ENCODE results near the gene DPEP2NB.
"Not testable (repeated sequence)": the region's sequence is repeated elsewhere in the genome, so short reads cannot be mapped to it uniquely, and the experiment has no call there.

Gene DPEP2NB

DNA sequence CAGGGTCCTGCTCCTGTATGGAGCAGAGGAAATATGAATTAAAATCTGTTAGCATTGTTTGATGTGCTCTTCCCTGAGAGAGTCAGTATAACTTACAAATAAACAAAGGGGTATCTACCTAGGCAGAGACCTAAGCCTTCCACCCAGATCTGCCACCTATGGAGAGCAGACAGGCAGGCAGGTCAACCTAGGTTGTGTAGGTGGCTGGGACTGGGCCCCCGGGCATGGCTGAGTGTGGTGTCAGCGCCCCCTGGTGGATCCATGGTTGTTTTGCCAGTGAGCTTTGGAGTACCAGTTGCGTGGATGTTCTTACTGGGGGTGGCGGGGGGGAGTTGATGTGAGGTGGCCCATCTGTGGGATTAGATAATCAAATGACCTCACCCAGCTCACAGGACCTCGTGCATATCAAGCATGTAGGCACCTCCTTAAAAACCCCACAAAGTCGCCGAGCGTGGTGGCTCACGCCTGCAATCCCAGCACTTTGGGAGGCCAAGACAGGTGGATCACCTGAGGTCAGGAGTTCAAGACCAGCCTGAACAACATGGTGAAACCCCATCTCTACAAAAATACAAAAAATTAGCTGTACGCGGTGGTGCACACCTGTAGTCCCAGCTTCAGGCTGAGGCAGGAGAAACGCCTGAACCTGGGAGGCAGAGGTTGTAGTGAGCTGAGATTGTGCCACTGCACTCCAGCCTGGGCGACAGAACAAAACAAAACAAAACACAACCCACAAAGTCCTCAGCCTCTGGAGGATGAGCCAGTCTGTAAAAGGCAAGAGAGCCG, 25.0 kb upstream of the DPEP2NB start:
- Histone ChIP-seq H3K4me1 (ENCODE audit: control insufficient read depth, insufficient read depth, low read length, unreplicated experiment) (no peaks in the 10 kb centered on the region), H3K27me3 (ENCODE audit: insufficient read depth, low read length) (no peaks in the 10 kb centered on the region), H3K36me3 (ENCODE audit: insufficient read depth, low read length) (0 out of 2 replicates have a peak, but pooled peaks cover 3% of the 10 kb centered on the region), H3K4me3 (ENCODE audit: low read depth, low read length) (no peak overlapping the region), H3K79me2 (ENCODE audit: control insufficient read depth, insufficient read depth, low read length, unreplicated experiment) (no peaks in the 10 kb centered on the region), H2AFZ (ENCODE audit: low read length, unreplicated experiment) (no peak overlapping the region), H3K27ac (ENCODE audit: low read depth, low read length) (no peak overlapping the region)

DNA sequence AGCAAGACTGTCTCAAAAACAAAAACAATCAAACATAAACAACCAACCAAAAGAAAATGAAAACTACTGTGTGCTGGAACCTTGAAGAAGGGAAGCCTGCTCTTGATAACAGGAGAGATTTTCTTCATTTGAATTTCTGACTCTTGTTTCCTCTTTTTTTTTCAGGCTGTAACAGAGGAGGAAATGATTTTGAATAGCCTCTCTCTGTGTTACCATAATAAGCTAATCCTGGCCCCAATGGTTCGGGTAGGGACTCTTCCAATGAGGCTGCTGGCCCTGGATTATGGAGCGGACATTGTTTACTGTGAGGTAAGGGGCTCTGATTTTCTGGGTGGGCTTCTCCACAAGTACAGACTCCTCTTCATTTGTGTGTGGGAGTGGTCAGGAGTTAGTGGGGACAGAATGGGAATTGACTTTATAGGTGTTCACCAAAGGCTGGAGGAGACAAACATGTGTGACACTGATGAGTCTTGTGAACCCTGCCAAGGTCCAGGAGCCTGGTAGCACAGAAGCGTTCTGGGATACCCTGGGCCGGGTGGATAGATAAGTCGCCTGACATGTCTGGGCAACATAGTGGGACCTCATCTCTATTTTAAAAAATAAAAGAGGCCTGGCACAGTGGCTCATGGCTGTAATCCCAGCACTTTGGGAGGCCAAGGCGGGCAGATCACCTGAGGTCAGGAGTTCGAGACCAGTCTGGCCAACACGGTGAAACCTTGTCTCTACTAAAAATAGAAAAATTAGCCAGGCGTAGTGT, 22.3 kb upstream of the DPEP2NB start:
- Histone ChIP-seq H3K27ac (ENCODE audit: low read depth, low read length) (no peak overlapping the region), H3K36me3 (ENCODE audit: insufficient read depth, low read length) (0 out of 2 replicates have a peak, but pooled peaks cover 3% of the 10 kb centered on the region), H3K4me3 (ENCODE audit: low read depth, low read length) (no peak overlapping the region), H3K27me3 (ENCODE audit: insufficient read depth, low read length) (no peaks in the 10 kb centered on the region), H3K4me1 (ENCODE audit: control insufficient read depth, insufficient read depth, low read length, unreplicated experiment) (no peaks in the 10 kb centered on the region), H2AFZ (ENCODE audit: low read length, unreplicated experiment) (no peak overlapping the region), H3K79me2 (ENCODE audit: control insufficient read depth, insufficient read depth, low read length, unreplicated experiment) (no peaks in the 10 kb centered on the region)

DNA sequence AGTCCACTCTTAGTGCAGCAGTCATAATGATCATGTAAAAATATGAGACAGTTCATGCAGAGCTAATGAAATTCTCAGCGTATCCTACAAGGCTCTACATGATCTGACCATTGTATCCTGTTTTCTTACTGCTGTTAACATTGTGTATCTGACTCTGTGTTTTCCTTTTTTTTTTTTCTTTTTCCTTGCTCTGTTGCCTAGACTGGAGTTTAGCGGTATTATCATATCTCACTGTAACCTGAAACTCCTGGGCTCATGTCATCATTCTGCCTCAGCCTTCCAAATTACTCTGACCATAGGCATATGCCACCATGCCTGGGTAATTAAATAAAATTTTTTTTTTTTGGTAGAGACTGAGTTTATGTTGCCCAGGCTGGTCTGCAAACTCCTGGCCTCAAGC, 19.5 kb upstream of the DPEP2NB start:
- H3K27ac ChIP-seq (ENCODE audit: low read depth, low read length), result no peak overlapping the region
- no peaks in the 10 kb centered on the region for H3K27me3 ChIP-seq (ENCODE audit: insufficient read depth, low read length)
- H3K4me1 ChIP-seq (ENCODE audit: control insufficient read depth, insufficient read depth, low read length, unreplicated experiment), result peaks cover 22% of the 10 kb centered on the region
- H2AFZ ChIP-seq (ENCODE audit: low read length, unreplicated experiment), result no peak overlapping the region
- no peaks in the 10 kb centered on the region for H3K79me2 ChIP-seq (ENCODE audit: control insufficient read depth, insufficient read depth, low read length, unreplicated experiment)
- 0 out of 2 replicates have a peak, but pooled peaks cover 3% of the 10 kb centered on the region for H3K36me3 ChIP-seq (ENCODE audit: insufficient read depth, low read length)
- no peak overlapping the region for H3K4me3 ChIP-seq (ENCODE audit: low read depth, low read length)

DNA sequence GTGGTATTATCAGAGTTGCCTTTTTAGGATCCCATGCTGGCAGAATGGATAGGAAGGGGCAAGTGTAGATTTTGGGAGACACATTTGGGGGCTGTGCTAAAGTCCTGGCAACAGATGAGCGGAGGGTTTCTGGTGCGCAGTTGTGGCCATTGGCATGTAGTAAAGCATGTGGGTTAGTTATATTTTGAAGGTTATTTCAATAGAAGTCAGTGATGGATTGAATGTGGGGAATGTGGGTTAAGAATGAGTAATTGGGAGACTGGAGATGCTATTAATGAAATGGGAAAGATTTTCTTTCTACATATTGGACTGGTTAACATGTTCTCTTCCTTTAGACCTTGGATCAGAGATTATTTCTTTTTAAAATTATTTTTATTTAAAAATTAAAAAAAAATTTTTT, 17.4 kb upstream of the DPEP2NB start:
- no peak overlapping the region for H3K4me3 ChIP-seq (ENCODE audit: low read depth, low read length)
- peaks cover 28% of the 10 kb centered on the region for H3K4me1 ChIP-seq (ENCODE audit: control insufficient read depth, insufficient read depth, low read length, unreplicated experiment)
- no peak overlapping the region for H2AFZ ChIP-seq (ENCODE audit: low read length, unreplicated experiment)
- H3K27me3 ChIP-seq (ENCODE audit: insufficient read depth, low read length), result no peaks in the 10 kb centered on the region
- 0 out of 2 replicates have a peak, but pooled peaks cover 3% of the 10 kb centered on the region for H3K36me3 ChIP-seq (ENCODE audit: insufficient read depth, low read length)
- no peak overlapping the region for H3K27ac ChIP-seq (ENCODE audit: low read depth, low read length)
- no peaks in the 10 kb centered on the region for H3K79me2 ChIP-seq (ENCODE audit: control insufficient read depth, insufficient read depth, low read length, unreplicated experiment)

DNA sequence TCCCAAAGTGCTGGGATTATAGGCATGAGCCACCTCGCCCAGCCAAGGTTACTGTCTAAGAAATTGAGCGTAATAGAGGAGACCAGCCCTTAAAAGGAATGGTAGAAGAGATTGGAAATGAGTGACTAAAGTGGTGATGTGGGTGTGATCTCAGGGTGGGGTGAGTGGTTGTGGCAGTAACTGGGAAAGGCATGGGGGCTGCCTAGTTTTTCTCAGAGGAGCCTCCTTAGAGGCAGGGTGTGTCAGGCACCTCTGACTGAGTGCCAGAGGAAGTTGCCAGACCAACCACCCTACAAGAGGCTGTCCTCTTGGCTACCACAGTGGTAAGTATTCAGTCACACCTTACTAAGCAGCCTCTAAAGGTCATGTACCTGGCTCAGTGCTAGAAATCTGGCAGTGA, 16.2 kb upstream of the DPEP2NB start:
- 0 out of 2 replicates have a peak, but pooled peaks cover 3% of the 10 kb centered on the region for H3K36me3 ChIP-seq (ENCODE audit: insufficient read depth, low read length)

DNA sequence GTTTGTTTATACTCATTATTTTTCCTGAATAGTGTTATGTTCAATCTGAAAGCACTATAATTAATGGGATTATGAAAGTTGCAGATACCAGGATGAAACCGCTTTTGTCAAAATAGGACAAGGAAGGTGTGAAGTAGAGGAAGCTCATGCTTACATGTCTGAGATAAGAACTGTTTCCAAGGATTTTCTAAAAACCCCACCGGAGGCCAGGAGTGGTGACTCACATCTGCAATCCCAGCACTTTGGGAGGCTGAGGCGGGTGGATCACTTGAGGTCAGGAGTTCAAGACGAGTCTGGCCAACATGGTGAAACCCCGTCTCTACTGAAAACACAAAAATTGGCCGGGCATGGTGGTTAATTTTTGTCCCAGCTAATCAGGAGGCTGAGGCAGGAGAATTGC, 14.4 kb upstream of the DPEP2NB start:
- H3K36me3 ChIP-seq (ENCODE audit: insufficient read depth, low read length); H3K27me3 ChIP-seq (ENCODE audit: insufficient read depth, low read length); H3K79me2 ChIP-seq (ENCODE audit: control insufficient read depth, insufficient read depth, low read length, unreplicated experiment); H3K4me3 ChIP-seq (ENCODE audit: low read depth, low read length); H2AFZ ChIP-seq (ENCODE audit: low read length, unreplicated experiment): not testable (repeated sequence)
- Histone ChIP-seq H3K4me1 (ENCODE audit: control insufficient read depth, insufficient read depth, low read length, unreplicated experiment) (peaks cover 28% of the 10 kb centered on the region), H3K27ac (ENCODE audit: low read depth, low read length) (peak overlapping the region; percentile 63)

More for the DNA sequence above, 16.2 kb upstream of the DPEP2NB start:
- H3K79me2 ChIP-seq (ENCODE audit: control insufficient read depth, insufficient read depth, low read length, unreplicated experiment), result no peaks in the 10 kb centered on the region
- no peaks in the 10 kb centered on the region for H3K27me3 ChIP-seq (ENCODE audit: insufficient read depth, low read length)
- H2AFZ ChIP-seq (ENCODE audit: low read length, unreplicated experiment), result no peak overlapping the region
- H3K4me3 ChIP-seq (ENCODE audit: low read depth, low read length), result no peak overlapping the region
- H3K4me1 ChIP-seq (ENCODE audit: control insufficient read depth, insufficient read depth, low read length, unreplicated experiment), result peaks cover 28% of the 10 kb centered on the region
- H3K27ac ChIP-seq (ENCODE audit: low read depth, low read length), result peak overlapping the region; percentile 63

DNA sequence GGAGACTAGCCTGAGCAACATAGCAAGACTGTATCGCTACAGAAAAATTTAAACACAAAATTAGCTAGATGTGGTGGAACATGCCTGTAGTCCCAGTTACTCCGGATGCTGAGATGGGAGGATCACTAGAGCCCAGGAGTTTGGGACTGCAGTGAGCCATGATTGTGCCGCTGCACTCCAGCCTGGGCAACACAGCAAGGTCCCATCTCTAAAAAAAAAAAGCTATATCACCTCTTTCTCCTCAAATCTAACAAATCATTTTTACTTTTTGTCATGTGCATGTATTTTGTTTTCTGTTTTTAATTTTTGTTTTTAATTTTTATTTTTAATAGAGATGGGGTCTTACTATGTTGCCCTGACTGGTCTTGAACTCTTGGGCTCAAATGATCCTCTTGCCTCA, 13.3 kb upstream of the DPEP2NB start:
- H2AFZ ChIP-seq (ENCODE audit: low read length, unreplicated experiment), result no peak overlapping the region
- no peaks in the 10 kb centered on the region for H3K27me3 ChIP-seq (ENCODE audit: insufficient read depth, low read length)
- peaks cover 33% of the 10 kb centered on the region for H3K4me1 ChIP-seq (ENCODE audit: control insufficient read depth, insufficient read depth, low read length, unreplicated experiment)
- H3K36me3 ChIP-seq (ENCODE audit: insufficient read depth, low read length), result 0 out of 2 replicates have a peak, but pooled peaks cover 3% of the 10 kb centered on the region
- H3K79me2 ChIP-seq (ENCODE audit: control insufficient read depth, insufficient read depth, low read length, unreplicated experiment), result peaks cover 6% of the 10 kb centered on the region
- H3K27ac ChIP-seq (ENCODE audit: low read depth, low read length), result no peak overlapping the region
- H3K4me3 ChIP-seq (ENCODE audit: low read depth, low read length), result no peak overlapping the region

DNA sequence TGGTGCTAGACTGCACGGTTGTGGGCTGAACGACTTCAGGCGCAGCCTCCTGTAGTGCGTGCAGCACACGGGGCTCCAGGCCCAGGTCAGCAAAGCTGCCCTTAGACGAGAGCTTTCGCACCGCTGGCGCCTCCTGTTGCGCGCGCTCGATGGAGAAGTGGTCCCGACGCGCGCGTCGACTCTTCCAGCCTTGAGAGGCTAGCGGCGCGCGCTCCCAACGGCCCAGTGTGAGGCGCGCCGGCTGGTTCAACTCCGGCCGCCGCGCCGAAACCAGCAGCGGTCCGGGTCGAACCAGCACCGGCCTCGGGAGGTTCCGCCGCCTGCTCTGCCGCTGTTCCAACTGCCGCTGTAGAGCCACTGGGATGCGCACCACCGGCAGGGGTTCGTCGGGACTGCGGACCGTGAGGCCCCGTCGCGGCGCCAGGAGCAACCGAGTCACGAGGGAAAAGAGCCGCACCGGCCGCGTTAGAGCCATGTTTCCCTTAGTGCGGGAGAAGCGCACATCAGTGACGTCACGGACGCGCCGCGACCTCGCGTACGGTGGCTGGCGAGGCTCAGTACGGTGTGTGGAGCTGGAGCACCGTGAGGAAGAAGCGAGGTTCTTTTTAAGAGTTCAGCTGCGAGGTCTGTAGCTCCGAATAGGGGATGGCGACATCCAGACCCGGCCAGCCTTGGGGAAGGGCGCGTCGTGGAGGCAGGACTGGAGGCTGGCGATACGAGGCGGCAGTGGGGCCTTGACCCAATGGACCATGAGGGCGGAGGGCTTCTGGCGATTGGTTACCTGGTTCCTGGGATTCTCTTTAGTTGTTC, 7.2 kb upstream of the DPEP2NB start, which contains the start of the genes DDX28 and DUS2:
Gene DDX28 (minus strand): TSS at position 505 of the 810 bp plus-strand sequence. CDS start 30 bp downstream, at position 475.
Gene DUS2 (plus strand): TSS at position 557 of the 810 bp plus-strand sequence. CDS start 14,740 bp downstream, outside the sequence.
- peak within 1 kb of the TSS; percentile 75 for H3K27ac ChIP-seq (ENCODE audit: low read depth, low read length)
- H3K27me3 ChIP-seq (ENCODE audit: insufficient read depth, low read length), result no peaks in the 10 kb centered on the region
- peaks cover 5% of the 10 kb centered on the region; the same call in 1 of the 2 replicates for H3K36me3 ChIP-seq (ENCODE audit: insufficient read depth, low read length)
- H3K4me1 ChIP-seq (ENCODE audit: control insufficient read depth, insufficient read depth, low read length, unreplicated experiment), result peaks cover 18% of the 10 kb centered on the region
- H3K4me3 ChIP-seq (ENCODE audit: low read depth, low read length), result peak within 1 kb of the TSS; percentile 88
- H3K79me2 ChIP-seq (ENCODE audit: control insufficient read depth, insufficient read depth, low read length, unreplicated experiment), result peaks cover 36% of the 10 kb centered on the region
- H2AFZ ChIP-seq (ENCODE audit: low read length, unreplicated experiment), result peak within 1 kb of the TSS; percentile 65

DNA sequence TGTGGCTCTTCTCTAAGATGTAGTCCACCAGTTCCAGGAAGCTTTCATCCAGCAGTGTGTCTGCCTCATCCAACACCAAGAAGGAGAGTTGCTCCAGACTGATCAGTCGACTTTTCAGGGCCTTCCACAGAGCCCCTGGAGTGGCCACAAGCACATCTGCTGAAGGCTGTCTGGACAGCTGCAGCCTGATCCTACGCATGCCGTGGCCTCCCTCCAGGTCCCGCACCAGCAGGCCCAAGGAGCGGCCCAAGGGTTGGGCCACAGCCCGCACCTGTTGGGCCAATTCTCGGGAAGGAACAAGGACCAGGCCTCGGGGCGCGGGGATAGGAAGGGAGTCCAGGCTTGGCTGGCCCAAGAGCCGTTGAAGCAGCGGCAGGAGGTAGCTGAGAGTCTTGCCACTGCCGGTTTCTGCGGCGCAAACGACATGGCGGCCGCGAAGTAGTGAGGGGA, 6.6 kb upstream of the DPEP2NB start:
- Histone ChIP-seq H3K27me3 (ENCODE audit: insufficient read depth, low read length) (no peaks in the 10 kb centered on the region), H3K79me2 (ENCODE audit: control insufficient read depth, insufficient read depth, low read length, unreplicated experiment) (peaks cover 36% of the 10 kb centered on the region), H3K4me1 (ENCODE audit: control insufficient read depth, insufficient read depth, low read length, unreplicated experiment) (peaks cover 18% of the 10 kb centered on the region), H3K27ac (ENCODE audit: low read depth, low read length) (peak overlapping the region; percentile 75; the same call in 1 of the 2 replicates), H2AFZ (ENCODE audit: low read length, unreplicated experiment) (peak overlapping the region; percentile 65), H3K36me3 (ENCODE audit: insufficient read depth, low read length) (peaks cover 5% of the 10 kb centered on the region; the same call in 1 of the 2 replicates), H3K4me3 (ENCODE audit: low read depth, low read length) (peak overlapping the region; percentile 88)

DNA sequence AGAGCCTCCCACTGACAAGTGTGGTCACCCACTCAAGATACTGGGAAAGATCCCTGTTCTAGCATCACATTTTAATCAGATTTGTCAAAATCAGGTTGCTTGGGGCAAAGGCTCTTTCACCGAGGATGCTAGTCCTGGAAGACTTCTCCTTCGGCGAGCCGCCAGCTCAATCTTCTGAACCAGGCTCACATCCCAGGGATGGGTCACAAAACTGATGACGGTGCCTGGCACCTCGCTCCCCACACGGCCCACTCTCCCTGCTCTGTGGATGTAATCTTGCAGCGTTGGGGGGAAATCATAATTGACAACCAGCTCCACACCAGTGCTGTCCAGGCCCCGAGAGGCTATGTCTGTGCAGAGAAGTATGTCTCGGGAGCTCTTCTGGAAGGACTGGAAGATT, 5.8 kb upstream of the DPEP2NB start:
- no peak overlapping the region for H3K27ac ChIP-seq (ENCODE audit: low read depth, low read length)
- H3K4me1 ChIP-seq (ENCODE audit: control insufficient read depth, insufficient read depth, low read length, unreplicated experiment), result peaks cover 18% of the 10 kb centered on the region
- no peak overlapping the region for H2AFZ ChIP-seq (ENCODE audit: low read length, unreplicated experiment)
- H3K79me2 ChIP-seq (ENCODE audit: control insufficient read depth, insufficient read depth, low read length, unreplicated experiment), result peaks cover 36% of the 10 kb centered on the region
- peak overlapping the region; percentile 88 for H3K4me3 ChIP-seq (ENCODE audit: low read depth, low read length)
- H3K27me3 ChIP-seq (ENCODE audit: insufficient read depth, low read length), result no peaks in the 10 kb centered on the region
- peaks cover 5% of the 10 kb centered on the region; the same call in 1 of the 2 replicates for H3K36me3 ChIP-seq (ENCODE audit: insufficient read depth, low read length)
